ENCODE results near the gene ADAM10.

The ADAM10 gene

DNA sequence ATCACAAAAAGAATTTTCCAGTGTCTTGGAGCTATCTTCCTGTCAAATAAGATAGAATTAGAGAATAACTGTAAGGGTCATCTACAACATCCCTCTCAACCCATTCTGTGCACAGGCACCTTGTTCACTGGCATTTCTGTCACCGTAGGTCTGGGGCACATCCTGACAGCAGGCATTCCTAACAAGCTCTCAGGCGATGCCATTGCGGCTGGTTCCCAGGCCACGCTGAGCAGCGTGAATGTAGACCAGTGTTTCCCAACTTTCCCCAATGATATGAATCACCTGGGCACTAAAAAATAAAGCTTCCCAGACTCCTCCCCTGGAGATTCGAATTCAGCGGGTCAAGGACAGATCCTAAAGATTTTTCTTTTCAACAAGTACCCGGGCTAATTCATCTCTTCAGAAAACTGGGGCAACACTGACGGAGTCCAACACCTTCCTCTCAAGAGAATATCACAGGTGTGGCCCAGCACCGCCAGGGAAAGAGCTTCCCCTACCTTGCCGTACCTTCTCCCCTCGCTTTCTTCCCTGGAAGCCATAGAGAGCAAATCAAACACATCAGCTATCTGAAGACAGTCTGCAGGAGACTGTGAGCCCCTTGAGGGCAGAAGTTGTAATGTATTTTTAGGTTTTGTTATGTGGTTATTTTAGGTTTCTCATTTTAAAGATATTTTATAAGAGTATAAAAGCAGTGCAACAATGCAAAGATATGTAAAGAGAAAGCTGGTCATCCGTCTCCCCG lies 174.3 kb downstream of the ADAM10 start (continued):
- TF ChIP-seq ZNF518A (tag by site-specific recombination; conservative IDR thresholded peaks at IDR 0.05; ENCODE audit: low read depth) = no peak

GRCh38 chr15:58574631-58575030 lies 174.9 kb downstream of the ADAM10 start:
- Histone ChIP-seq H3K27ac (ENCODE audit: extremely low read depth, low read depth, low read length) (no peak overlapping the region), H3K36me3 (ENCODE audit: control insufficient read depth in 2 of 2, insufficient read depth in 1 of 2, low read length in 2 of 2) (no peaks in the 10 kb centered on the region), H3K4me3 (ENCODE audit: low read depth, low read length) (no peak overlapping the region), H3K9me3 (ENCODE audit: control insufficient read depth, insufficient read depth, low read depth, low read length) (no peaks in the 10 kb centered on the region), H3K4me1 (ENCODE audit: control insufficient read depth, insufficient read depth, low read length) (no peaks in the 10 kb centered on the region)
- POLR2A ChIA-PET = no interaction called here
- CTCF ChIA-PET = interaction anchor here (0.6 kb wide), 1 partner anchor 191 kb away, joined by 3 read pairs; no protein-coding TSS in a partner anchor
- TF ChIP-seq ZNF610 (tag by site-specific recombination; IDR thresholded peaks at IDR 0.05; ENCODE audit: borderline replicate concordance) (no peak), ZNF146 (tag by site-specific recombination; IDR thresholded peaks at IDR 0.05) (no peak), ZNF140 (tag by site-specific recombination; IDR thresholded peaks at IDR 0.05) (no peak), ZNF311 (tag by site-specific recombination; IDR thresholded peaks at IDR 0.05; ENCODE audit: borderline replicate concordance) (no peak), SALL2 (tag by site-specific recombination; IDR thresholded peaks at IDR 0.05; ENCODE audit: borderline replicate concordance) (no peak), ZNF404 (tag by site-specific recombination; IDR thresholded peaks at IDR 0.05) (no peak), ZNF785 (tag by site-specific recombination; IDR thresholded peaks at IDR 0.05) (no peak), ZNF48 (tag by site-specific recombination; IDR thresholded peaks at IDR 0.05) (no peak), EGR2 (tag by site-specific recombination; IDR thresholded peaks at IDR 0.05; ENCODE audit: low read depth) (no peak), ZNF518A (tag by site-specific recombination; conservative IDR thresholded peaks at IDR 0.05; ENCODE audit: low read depth) (no peak), ZNF354C (tag by site-specific recombination; IDR thresholded peaks at IDR 0.05; ENCODE audit: borderline replicate concordance, low read depth) (no peak), ZNF677 (tag by site-specific recombination; IDR thresholded peaks at IDR 0.05) (no peak), ZNF624 (tag by site-specific recombination; IDR thresholded peaks at IDR 0.05) (no peak), ZNF530 (tag by site-specific recombination; IDR thresholded peaks at IDR 0.05; ENCODE audit: low read depth) (no peak)
- TF ChIP-seq, protein P1, sequence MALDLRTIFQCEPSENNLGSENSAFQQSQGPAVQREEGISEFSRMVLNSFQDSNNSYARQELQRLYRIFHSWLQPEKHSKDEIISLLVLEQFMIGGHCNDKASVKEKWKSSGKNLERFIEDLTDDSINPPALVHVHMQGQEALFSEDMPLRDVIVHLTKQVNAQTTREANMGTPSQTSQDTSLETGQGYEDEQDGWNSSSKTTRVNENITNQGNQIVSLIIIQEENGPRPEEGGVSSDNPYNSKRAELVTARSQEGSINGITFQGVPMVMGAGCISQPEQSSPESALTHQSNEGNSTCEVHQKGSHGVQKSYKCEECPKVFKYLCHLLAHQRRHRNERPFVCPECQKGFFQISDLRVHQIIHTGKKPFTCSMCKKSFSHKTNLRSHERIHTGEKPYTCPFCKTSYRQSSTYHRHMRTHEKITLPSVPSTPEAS (tag by site-specific recombination; IDR thresholded peaks at IDR 0.05) = no peak
- TF ChIP-seq, protein P2, sequence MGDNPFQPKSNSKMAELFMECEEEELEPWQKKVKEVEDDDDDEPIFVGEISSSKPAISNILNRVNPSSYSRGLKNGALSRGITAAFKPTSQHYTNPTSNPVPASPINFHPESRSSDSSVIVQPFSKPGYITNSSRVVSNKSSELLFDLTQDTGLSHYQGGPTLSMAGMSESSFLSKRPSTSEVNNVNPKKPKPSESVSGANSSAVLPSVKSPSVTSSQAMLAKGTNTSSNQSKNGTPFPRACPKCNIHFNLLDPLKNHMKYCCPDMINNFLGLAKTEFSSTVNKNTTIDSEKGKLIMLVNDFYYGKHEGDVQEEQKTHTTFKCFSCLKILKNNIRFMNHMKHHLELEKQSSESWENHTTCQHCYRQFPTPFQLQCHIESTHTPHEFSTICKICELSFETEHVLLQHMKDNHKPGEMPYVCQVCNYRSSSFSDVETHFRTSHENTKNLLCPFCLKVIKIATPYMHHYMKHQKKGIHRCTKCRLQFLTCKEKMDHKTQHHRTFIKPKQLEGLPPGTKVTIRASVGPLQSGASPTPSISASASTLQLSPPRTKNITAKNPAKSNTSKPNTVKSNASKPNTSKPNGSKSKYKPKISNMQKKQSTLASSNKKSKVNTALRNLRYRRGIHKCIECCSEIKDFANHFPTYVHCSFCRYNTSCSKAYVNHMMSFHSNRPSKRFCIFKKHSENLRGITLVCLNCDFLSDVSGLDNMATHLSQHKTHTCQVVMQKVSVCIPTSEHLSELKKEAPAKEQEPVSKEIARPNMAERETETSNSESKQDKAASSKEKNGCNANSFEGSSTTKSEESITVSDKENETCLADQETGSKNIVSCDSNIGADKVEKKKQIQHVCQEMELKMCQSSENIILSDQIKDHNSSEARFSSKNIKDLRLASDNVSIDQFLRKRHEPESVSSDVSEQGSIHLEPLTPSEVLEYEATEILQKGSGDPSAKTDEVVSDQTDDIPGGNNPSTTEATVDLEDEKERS (tag by site-specific recombination; IDR thresholded peaks at IDR 0.05) = no peak
- TF ChIP-seq, protein P3, sequence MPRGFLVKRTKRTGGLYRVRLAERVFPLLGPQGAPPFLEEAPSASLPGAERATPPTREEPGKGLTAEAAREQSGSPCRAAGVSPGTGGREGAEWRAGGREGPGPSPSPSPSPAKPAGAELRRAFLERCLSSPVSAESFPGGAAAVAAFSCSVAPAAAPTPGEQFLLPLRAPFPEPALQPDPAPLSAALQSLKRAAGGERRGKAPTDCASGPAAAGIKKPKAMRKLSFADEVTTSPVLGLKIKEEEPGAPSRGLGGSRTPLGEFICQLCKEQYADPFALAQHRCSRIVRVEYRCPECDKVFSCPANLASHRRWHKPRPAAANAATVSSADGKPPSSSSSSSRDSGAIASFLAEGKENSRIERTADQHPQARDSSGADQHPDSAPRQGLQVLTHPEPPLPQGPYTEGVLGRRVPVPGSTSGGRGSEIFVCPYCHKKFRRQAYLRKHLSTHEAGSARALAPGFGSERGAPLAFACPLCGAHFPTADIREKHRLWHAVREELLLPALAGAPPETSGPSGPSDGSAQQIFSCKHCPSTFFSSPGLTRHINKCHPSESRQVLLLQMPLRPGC (tag by site-specific recombination; IDR thresholded peaks at IDR 0.05) = no peak

All from HEK293 (cell line).